ENCODE data around the gene TAF11.

Gene TAF11

DNA sequence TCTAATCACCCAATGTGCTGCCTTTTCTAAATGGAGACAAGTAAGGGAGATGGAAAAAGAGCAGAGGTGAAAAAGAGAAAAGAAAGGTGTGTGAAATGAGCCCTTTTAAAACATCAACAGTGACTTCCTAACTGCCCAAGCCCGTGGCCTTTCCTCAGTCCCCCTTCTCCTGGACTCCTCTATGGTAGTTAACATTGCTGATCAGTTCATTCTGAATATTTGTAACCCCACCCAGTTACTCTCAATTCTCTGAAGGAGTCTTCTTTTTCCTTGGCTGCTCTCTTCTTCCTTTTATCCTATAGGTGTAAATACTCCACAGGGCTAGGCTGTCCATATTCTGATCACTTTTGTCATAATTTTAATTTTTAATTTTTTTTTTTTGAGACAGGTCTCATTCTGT lies 27.1 kb downstream of the TAF11 start:
- Histone ChIP-seq H3K4me3 (no peak overlapping the region), H3K4me1 (no peaks in the 10 kb centered on the region), H3K27ac (no peak overlapping the region), H3K36me3 (peaks cover 41 to 77% (median 64%) of the 10 kb centered on the region in 3 donors), H3K9me3 (no peaks in the 10 kb centered on the region), H3K27me3 (no peaks in the 10 kb centered on the region)
- no peak for DNase-seq
- TF ChIP-seq, protein P1, sequence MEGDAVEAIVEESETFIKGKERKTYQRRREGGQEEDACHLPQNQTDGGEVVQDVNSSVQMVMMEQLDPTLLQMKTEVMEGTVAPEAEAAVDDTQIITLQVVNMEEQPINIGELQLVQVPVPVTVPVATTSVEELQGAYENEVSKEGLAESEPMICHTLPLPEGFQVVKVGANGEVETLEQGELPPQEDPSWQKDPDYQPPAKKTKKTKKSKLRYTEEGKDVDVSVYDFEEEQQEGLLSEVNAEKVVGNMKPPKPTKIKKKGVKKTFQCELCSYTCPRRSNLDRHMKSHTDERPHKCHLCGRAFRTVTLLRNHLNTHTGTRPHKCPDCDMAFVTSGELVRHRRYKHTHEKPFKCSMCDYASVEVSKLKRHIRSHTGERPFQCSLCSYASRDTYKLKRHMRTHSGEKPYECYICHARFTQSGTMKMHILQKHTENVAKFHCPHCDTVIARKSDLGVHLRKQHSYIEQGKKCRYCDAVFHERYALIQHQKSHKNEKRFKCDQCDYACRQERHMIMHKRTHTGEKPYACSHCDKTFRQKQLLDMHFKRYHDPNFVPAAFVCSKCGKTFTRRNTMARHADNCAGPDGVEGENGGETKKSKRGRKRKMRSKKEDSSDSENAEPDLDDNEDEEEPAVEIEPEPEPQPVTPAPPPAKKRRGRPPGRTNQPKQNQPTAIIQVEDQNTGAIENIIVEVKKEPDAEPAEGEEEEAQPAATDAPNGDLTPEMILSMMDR (IDR thresholded peaks at IDR 0.05), result no peak
- intact Hi-C loops (cut with DNase I; ENCODE audit: low total_unique reads), result no loop called here

GRCh38 chr6:34859951-34860350 lies 27.9 kb downstream of the TAF11 start:
- Histone ChIP-seq H3K27ac (no peak overlapping the region), H3K4me3 (no peak overlapping the region), H3K9me3 (no peaks in the 10 kb centered on the region), H3K36me3 (peaks cover 46 to 77% (median 59%) of the 10 kb centered on the region in 3 donors), H3K27me3 (no peaks in the 10 kb centered on the region), H3K4me1 (no peaks in the 10 kb centered on the region)
- no peak for DNase-seq
- TF ChIP-seq, protein P1 (IDR thresholded peaks at IDR 0.05), result no peak
- intact Hi-C loops (cut with DNase I; ENCODE audit: low total_unique reads), result no loop called here

- no peak overlapping the region for H3K4me3 ChIP-seq
- H3K27ac ChIP-seq, result no peak overlapping the region
- H3K36me3 ChIP-seq, result peaks cover 46 to 66% (median 54%) of the 10 kb centered on the region in 3 donors
- intact Hi-C loops (cut with DNase I; ENCODE audit: low total_unique reads), result no loop called here
- H3K9me3 ChIP-seq, result no peaks in the 10 kb centered on the region
- no peaks in the 10 kb centered on the region for H3K4me1 ChIP-seq
- DNase-seq, result no peak
- TF ChIP-seq, protein P1 (IDR thresholded peaks at IDR 0.05), result no peak
- H3K27me3 ChIP-seq, result no peaks in the 10 kb centered on the region
These were observed 29.2 kb downstream of the TAF11 start for GRCh38 chr6:34858681-34859080.

DNA sequence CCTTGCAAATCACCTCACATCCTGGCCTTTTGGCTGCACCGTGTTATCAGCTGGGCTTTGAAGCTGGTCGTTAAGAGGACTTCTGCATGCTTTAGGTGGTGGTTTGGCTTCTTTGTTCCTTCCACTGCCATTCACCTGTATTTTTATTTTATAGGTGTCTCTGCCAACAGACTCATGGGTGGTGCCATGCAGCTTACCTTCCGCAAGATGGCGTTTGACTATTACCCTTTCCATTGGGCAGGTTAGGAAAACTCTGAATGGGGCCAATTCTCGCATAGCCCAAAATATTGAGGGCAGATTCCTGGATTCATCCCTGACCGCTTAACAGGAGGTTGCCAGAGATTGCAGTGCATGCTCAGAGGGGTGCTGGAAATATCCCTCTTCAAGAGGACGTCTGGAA lies 32.4 kb downstream of the TAF11 start:
- Histone ChIP-seq H3K9me3 (no peaks in the 10 kb centered on the region), H3K4me1 (no peaks in the 10 kb centered on the region), H3K27ac (no peak overlapping the region), H3K36me3 (peaks cover 41 to 77% (median 58%) of the 10 kb centered on the region in 3 donors), H3K4me3 (no peak overlapping the region), H3K27me3 (no peaks in the 10 kb centered on the region)
- TF ChIP-seq, protein P1 (IDR thresholded peaks at IDR 0.05), result no peak
- DNase-seq, result no peak
- intact Hi-C loops (cut with DNase I; ENCODE audit: low total_unique reads), result no loop called here

DNA sequence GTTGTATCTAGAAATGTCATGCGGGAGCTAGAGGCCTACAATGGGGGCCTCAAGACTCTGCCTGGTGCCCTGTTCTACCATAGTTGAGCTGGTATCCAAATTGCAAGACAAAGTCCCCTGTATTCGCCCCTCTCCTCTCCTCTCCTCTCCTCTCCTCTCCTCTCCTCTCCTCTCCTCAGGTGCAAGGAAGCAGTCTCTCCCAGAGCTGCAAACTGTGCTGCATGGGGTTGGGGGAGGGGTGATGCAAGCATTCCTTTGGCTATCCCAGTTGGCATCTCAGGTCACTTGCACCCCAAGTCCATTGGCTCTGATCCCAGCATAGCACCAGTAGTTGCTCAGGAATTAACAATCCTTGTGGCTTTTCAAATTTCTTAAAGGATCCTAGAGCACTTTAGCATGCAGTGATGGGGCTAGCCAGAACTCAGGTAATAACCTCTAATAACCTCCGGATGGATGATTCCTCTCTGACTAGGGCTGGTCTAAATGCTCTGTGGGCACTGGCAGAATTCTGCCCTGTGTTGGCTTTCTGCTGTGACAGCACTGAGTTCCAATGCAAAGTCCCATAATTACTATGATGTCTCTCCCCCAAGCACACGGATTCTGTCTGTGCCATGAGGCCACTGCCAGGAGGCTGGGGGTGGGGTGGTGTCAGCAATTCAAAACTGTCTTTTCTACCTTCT lies 35.3 kb downstream of the TAF11 start:
- intact Hi-C loops (cut with DNase I; ENCODE audit: low total_unique reads), result no loop called here
- H3K36me3 ChIP-seq, result peaks cover 18 to 48% (median 35%) of the 10 kb centered on the region in 3 donors
- no peaks in the 10 kb centered on the region for H3K9me3 ChIP-seq
- H3K4me3 ChIP-seq, result no peak overlapping the region
- H3K27me3 ChIP-seq, result no peaks in the 10 kb centered on the region
- H3K4me1 ChIP-seq, result no peaks in the 10 kb centered on the region
- DNase-seq, result no peak
- H3K27ac ChIP-seq, result no peak overlapping the region
- TF ChIP-seq, protein P1 (IDR thresholded peaks at IDR 0.05), result no peak

Measured in tibial artery (tissue), 4 donors.